ENCODE data around the gene NCOA7. TPM values are rescaled to one million over a fixed set of nuclear protein-coding genes. Genes with fewer than 3 reads are reported as not detected.

The NCOA7 gene
- total RNA-seq, 1 donor from 2014 or later, result 33.4 TPM

DNA sequence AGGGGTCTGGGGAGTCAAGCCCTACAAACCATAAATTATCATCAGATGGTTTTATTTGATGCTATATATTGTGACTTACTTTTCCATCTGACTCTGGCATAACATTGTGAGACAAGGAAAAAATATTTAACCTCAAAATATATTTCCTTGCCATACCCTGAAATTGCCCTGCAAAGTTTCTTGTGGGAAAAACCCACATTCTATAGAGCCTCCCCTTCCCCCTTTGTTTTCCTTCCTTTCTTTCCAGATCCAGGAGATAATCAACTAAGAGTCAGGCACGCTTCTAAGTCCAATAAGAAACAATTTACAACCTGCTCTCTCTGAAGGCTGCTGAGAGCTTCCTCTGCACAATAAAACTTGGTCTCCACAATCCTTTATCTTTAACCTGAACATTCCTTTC is 148.3 kb downstream of the NCOA7 start:
- ChIA-PET POLR2A (no interaction called here), CTCF (no interaction called here)
- TF ChIP-seq, protein P1, sequence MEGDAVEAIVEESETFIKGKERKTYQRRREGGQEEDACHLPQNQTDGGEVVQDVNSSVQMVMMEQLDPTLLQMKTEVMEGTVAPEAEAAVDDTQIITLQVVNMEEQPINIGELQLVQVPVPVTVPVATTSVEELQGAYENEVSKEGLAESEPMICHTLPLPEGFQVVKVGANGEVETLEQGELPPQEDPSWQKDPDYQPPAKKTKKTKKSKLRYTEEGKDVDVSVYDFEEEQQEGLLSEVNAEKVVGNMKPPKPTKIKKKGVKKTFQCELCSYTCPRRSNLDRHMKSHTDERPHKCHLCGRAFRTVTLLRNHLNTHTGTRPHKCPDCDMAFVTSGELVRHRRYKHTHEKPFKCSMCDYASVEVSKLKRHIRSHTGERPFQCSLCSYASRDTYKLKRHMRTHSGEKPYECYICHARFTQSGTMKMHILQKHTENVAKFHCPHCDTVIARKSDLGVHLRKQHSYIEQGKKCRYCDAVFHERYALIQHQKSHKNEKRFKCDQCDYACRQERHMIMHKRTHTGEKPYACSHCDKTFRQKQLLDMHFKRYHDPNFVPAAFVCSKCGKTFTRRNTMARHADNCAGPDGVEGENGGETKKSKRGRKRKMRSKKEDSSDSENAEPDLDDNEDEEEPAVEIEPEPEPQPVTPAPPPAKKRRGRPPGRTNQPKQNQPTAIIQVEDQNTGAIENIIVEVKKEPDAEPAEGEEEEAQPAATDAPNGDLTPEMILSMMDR (IDR thresholded peaks at IDR 0.05), result no peak
- DNase-seq (no peak), ATAC-seq (ENCODE audit: low read depth) (no peak)
- H3K4me3 Mint-ChIP-seq, result no peak overlapping the region
- peaks cover 6% of the 10 kb centered on the region for H3K27me3 Mint-ChIP-seq
- intact Hi-C loops (cut with micrococcal nuclease), result no loop called here
- no peaks in the 10 kb centered on the region for H3K9me3 Mint-ChIP-seq
- no peaks in the 10 kb centered on the region for H3K4me1 Mint-ChIP-seq
- H3K36me3 Mint-ChIP-seq (ENCODE audit: low read depth), result no peaks in the 10 kb centered on the region
- no peak overlapping the region for H3K27ac Mint-ChIP-seq

DNA sequence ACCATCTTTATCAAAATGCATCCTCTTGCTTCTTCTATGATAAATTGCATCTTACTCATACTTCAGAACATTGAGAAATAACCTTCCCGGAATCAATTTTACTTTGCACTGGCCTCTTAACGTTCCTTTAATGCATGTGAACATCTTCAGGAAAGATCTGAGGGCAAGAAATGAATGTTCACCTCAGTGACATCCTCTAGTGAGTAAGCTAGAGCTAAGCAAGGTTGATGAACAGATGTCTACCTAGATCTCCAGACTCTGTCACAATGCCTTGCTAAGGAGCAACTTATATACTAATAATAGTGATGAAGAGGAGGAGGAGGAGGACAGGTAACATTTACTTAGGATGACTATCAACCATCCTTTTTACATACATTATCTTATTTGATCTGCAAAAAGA is 149.0 kb downstream of the NCOA7 start:
- ChIA-PET POLR2A (no interaction called here), CTCF (no interaction called here)
- TF ChIP-seq, protein P1 (IDR thresholded peaks at IDR 0.05), result no peak
- H3K9me3 Mint-ChIP-seq, result no peaks in the 10 kb centered on the region
- no peaks in the 10 kb centered on the region for H3K4me1 Mint-ChIP-seq
- no peaks in the 10 kb centered on the region for H3K36me3 Mint-ChIP-seq (ENCODE audit: low read depth)
- ATAC-seq (ENCODE audit: low read depth), result no peak
- no peak overlapping the region for H3K27ac Mint-ChIP-seq
- H3K27me3 Mint-ChIP-seq, result peaks cover 6% of the 10 kb centered on the region
- DNase-seq, result no peak
- intact Hi-C loops (cut with micrococcal nuclease), result no loop called here
- no peak overlapping the region for H3K4me3 Mint-ChIP-seq

DNA sequence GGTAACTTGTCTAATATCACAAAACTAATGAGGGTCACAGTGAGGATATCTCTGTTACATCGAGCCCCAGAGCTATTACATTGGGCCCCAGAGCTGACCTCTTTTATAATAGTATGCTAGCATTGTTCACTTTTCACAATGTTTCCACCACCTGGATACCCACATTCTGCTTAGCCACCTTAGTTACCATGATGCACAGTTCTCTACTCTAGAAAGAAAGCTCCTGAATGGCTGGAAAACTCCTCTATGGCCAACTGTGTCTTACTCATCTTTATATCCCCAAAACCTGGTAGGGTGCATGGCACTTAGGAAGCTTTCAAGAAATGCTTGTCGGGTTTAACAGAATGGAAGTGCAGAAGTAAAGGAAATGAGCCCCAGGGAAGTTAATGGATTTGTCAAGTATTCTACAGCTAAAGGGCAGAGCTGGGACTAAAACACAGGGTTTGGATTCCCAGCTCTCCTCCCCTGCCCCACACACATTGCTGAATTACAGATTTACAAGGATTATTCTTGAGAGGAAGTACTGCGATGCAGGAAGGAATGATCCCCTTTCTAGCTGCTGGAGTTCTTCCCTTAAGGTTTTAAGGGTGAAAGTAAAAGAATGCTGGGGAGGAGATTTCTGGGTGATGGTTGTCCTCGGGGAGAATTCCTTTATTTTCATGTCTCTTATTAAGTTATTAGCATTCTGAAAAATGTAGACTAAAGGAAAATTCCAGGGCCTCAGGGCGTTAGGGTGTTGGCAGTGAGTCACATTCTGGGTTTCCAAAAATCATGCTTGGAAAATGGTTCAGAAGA is 149.7 kb downstream of the NCOA7 start:
- intact Hi-C loops (cut with micrococcal nuclease), result no loop called here
- Mint-ChIP-seq H3K4me1 (no peaks in the 10 kb centered on the region), H3K9me3 (no peaks in the 10 kb centered on the region), H3K27ac (no peak overlapping the region), H3K27me3 (peaks cover 6% of the 10 kb centered on the region), H3K36me3 (ENCODE audit: low read depth) (no peaks in the 10 kb centered on the region), H3K4me3 (no peak overlapping the region)
- CTCF ChIA-PET, result no interaction called here
- POLR2A ChIA-PET, result no interaction called here
- ATAC-seq (ENCODE audit: low read depth), result no peak
- no peak for DNase-seq
- TF ChIP-seq, protein P1 (IDR thresholded peaks at IDR 0.05), result no peak

DNA sequence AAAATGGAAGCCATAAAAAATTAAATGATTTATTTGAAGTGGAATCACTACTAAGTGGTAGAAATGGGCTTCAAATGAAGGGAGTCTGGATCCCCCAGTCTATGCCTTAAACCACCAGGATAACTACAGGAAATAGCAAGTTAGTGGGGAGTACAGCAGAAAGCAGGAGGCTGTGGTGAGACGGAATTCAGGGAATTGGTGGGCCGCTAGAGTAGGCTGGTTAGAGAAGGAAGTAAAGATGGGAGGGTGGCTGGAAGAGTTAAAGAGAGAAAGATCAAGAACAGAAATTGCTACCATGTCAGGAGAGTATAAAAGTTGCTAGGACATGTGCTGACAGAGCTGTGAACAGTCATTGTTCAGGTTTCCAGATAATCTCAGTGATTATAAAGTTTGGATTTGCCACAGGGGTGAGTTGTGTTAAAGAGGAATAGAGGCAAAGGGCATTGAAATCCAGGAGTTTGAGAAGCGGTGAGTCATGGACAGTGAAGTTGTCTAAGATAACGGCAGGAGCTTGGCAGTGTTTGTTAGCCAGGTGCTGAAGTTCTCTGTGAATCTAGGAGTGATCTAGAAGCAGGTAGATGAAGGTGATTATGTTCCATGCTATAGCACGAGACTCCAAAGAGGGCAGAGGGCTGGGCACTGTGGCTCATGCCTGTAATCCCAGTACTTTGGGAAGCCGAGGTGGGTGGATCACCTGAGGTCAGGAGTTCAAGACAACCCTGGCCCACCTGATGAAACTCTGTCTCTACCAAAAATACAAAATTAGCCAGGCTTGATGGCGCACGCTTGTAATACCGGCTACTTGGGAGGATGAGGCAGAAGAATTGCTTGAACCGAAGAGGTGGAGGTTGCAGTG is 152.1 kb downstream of the NCOA7 start:
- Mint-ChIP-seq H3K4me1 (no peaks in the 10 kb centered on the region), H3K4me3 (no peak overlapping the region), H3K36me3 (ENCODE audit: low read depth) (no peaks in the 10 kb centered on the region), H3K27me3 (peaks cover 6% of the 10 kb centered on the region), H3K27ac (no peak overlapping the region), H3K9me3 (no peaks in the 10 kb centered on the region)
- DNase-seq (no peak), ATAC-seq (ENCODE audit: low read depth) (no peak)
- intact Hi-C loops (cut with micrococcal nuclease), result no loop called here
- TF ChIP-seq, protein P1 (IDR thresholded peaks at IDR 0.05), result no peak
- ChIA-PET CTCF (no interaction called here), POLR2A (no interaction called here)

All from activated B cell treated with CpG ODN at 0.5 μM for 24 hours (primary cell).